ENCODE data around the gene TBCEL.

The TBCEL gene

DNA sequence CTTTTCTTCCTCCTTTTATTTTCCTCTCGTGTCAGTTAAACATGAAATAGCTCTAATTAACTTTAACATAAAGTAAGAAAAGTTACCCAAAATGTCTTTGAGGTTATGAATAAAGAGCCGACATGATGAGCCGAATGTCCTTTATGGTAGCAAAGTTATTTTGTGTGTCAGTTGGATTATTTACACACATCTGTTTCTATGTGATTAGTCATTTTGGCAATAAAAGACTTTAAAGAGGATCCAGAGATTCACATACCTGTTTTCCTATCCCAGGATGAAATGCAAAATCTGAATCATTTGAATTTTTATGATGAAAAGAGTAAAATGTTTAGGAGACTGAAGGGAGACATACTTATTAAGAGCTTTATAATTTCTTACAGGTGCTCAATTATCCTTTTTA lies 43.1 kb downstream of the TBCEL start:
- no peak for DNase-seq

DNA sequence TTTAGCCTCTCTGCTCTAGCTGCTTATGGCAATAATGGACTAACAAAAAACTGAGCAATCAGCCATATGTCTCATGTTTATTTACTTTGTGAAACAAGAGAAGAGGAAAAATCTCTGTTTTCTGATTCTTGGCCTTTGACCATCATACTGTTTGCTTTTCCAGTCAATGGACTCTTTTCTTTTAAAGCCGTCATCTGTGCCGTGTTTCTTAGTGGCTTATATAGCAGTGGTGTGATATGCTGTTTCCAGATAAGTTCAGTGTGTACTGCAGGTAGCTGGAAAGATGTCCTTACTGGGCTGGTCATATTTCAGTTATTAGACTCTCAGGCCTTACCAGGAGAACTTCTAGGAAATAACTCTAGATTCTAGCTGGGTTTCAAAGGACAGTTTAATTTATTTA lies 43.6 kb downstream of the TBCEL start:
- peak; percentile 94 for DNase-seq

GRCh38 chr11:121067962-121068647 lies 44.2 kb downstream of the TBCEL start:
- DNase-seq = no peak

DNA sequence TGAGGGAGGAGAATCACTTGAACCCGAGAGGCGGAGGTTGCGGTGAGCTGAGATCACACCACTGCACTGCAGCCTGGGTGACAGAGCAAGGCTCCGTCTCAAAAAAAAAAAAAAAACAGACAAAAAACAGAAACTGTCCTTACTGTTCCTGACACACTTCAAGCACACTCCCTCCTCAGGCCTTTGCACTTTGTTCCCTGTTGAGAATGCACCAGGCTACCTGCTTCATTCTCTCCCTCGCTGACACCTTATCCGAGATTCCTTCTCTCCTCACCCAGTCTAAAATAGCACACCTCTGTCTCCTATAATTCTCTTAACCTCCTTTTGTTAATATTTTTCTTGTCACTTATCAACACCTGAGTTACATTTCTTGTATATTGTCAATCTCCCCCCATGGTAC lies 44.9 kb downstream of the TBCEL start:
- DNase-seq = no peak

DNA sequence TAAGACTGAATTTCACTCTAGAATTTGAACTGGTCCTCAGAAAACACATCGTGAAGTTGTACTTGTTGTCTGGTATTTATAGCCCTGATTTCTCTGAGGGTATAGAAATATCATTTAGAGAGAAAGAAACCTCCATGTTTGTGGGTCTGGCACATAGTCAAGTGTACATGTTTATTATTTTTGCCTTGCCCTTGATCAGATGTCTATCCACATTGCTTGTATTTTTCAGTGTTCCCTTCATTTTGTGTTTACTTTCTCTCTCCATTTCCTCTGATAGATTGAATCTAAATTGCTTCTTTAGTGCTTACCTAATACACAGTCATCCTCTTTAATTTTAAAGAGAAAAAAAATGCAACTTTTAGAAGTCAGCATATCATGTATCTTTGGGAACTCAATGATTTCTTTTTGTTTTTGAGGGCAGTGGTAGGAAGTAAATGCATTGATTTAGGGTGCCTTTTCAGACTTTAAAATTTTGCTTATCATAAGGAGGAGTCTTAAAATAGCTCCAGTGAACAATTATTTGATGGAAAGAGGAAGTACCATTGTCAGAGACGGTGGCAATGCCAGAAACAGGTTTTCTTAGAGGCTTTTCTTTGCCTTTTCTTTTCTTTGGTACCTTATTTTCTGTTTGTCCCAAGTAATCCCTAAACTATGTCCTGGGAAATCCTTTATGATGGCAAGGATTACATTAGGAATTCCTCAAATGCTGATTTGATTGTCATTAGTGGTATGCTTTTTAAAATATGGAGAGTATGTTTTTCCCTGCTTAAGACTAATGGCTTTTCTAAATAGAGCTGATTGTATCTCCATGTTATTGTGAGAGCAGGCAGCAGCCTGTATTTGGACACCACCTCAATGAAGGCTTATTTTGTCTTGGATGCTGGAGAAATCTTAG lies 47.3 kb downstream of the TBCEL start:
- no peak for DNase-seq

GRCh38 chr11:121071846-121072450 lies 48.0 kb downstream of the TBCEL start:
- no peak for DNase-seq

DNA sequence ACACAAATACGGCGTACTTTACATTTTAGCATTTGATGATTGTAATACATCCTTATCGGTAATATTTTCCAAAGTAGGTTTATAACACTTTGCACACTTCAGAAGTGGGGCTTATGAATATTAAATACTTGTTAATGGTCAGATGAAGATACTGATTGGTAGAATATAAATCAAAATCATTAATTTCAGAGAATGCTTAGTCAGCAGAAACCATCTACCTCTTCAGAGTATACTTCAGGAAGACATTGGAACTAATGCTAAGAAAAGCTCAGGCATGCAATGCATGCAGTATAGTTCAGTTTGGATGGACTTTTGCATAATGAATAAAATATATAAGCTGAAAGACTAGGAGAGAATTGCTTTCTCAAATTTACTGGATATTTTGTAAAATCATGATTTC lies 57.4 kb downstream of the TBCEL start:
- no peak for DNase-seq

DNA sequence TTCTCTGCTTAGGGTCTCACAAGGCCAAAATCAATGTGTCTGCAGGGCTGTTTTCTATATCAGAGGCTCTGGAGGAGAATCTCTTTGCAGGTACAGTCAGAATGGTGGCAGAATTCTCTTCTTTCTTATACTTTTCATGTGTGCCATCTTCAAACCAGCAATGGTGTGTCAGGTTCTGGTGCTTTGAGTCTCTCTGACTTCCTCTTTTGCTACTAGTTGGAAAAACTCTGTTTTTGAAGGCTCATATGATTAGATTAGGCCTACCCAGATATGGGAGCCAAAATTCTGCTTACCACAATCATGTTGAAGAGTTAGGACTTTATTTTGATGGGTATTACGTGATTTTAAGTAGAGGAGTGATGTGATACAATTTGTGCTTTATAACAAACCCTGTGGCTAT lies 58.3 kb downstream of the TBCEL start:
- DNase-seq = no peak

DNA sequence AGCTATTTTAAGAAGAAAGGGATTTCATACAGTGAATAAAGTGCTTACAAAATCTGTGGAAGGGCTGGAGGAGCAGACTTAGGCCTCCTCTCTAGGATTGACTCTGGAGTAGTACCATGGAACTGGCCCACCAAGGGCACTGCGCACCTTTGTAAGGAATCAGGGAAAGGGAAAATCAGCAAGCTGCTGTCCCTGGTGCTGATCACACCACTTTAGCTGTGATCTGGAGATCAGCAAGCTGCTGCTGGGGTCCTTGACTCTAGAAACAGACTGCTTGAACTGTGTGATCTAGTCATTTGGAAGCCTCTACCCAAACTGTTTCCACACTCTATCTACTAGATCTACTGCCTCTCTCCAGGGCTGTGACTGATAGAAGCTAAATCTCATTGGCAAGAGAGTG lies 58.8 kb downstream of the TBCEL start:
- no peak for DNase-seq

DNA sequence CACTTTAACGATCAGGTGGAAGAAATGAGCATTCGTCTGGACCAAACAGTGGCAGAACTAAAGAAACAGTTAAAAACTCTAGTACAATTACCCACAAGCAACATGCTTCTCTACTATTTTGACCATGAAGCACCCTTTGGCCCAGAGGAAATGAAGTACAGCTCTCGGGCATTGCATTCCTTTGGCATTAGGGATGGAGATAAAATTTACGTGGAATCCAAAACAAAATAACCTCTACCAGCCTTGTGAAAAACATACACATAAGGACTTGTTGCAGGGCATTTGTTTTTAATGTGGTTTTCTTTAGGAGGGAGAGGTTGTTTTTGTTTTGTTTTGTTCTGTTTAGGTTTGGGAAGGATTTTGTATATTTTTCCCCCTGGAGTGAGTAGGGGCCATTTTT lies 63.0 kb downstream of the TBCEL start:
- DNase-seq = no peak

GRCh38 chr11:121089566-121089965 lies 65.7 kb downstream of the TBCEL start:
- no peak for DNase-seq

DNA sequence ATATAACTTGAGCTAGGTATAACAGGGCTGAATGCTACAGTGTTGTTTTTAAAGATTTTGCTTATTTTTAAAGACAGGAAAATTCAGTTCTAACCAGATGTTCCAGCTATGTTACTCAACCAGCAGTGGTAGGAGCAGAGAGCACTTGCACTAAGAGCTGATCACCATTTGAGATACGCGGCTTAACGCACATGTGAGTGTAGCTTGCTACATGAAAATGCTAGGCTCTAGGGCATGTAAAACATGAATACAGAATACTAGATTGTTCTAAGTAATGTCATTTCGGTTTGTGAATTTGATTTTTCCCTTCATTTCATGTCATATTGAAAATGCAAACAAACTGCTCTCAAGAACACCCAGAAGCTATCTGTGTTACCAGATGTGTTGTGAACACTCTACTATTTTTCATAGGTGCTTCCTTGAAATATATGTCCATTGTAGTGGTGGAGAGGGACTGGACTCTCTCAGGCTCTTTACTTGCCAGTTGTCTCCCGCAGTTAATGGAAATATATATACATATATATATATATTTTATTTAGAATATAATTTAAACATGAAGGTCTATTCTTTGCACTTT lies 66.3 kb downstream of the TBCEL start:
- DNase-seq = no peak

DNA sequence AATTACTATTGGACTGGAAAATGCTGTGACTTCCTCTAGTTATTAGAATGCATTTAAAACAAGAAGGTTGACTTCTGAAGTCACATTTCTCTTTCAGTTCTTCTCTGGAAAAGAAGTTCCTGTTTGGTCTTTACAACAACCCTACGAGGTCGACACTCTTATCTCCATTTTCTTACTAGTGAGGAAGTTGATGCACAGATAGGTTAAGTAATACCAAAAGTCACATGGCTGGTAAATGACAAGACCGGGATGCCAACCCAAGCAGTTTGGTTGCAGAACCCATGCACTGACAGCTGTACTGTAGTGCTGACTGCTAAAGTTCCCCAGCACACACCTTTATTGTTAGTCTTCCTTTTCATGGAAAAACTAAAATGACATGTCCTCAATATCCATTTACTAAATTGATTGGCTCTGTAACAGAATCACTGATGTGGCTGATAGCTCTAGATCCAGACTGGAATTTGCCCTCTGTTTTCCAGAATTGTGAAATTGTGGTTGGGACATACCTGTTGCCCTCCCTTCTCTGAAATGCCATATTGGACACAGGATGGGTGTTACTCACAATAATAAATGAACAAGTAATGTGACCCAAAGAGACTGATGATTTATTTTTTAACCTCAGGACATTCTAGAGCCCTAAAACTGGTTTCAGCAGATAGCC lies 67.7 kb downstream of the TBCEL start:
- no peak for DNase-seq

DNA sequence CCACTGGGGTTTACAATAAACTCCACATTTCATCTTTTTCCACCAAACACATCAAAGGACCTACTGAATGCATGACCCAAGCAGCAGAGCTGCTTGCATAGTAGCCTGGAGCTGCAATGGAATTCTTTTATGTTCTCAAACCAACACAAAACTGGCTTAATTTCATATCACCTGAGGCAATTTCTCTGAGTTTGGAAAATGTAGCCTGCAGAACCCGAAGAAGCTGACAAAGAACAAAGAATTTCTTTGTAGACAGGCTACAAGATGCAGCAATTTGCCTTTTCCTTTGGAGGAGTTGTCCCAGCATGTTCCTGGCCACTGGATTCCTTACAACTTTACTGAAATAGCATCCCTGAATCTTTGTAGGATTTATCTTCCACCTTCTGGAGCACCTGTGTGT lies 71.7 kb downstream of the TBCEL start:
- no peak for DNase-seq

DNA sequence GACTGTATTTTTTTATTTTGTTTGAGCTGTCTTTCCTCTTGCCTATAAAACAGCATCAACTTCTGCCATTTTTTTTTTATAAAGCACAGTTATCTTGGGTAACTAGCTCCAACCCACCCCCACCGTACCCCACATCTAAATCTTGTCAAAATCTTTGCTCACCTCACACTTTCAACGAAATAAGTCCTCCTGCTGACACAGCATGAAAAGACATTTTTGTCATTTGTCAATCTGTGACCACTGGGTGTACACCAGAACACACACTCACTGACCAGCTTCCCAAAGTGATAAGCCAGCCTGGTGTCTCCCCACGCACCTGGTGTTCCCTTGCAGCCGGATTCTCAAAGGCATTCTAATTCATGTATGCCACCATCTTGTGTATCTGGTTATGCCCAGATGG lies 75.5 kb downstream of the TBCEL start:
- no peak for DNase-seq

DNA sequence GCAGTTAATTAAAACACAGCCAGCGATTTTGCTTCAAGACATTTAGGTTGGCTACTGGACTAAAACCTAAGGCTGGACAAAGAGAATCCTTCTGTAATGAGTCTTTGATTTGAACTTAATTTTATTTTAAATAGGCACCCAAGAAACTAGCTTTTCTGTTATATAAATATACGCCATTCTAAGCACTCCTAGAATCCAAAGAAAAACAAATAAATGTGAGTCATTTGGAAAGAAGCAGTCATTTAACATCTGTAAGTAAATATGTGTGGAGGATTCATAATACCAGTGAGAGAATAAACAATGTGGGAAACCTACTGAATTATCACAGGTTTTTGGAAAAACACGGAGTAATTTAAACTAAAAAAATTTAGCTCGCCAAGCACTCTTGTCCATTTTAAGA lies 76.0 kb downstream of the TBCEL start:
- no peak for DNase-seq

DNA sequence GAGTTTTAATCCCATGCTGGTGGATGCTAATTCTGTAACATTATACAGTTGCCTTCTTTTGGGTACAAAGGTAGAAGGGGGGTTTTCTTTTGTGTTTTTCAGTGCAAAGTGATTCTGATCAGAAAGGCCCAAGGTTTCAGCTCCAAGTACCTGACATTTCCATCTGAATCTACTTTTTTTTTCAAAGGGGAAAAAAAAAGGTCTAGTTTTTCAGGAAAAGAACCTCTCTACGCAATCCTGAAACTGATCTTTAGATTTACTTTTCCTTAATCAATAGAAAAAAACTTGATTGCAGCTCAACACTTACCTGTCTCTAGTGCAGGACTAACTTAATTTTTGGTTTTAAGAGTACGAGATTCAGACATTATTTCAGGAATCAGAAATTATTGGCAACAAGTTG lies 77.0 kb downstream of the TBCEL start, which contains the start of gene TECTA:
Gene TECTA, plus strand, starts transcription at position 301 of the 400 bp plus-strand sequence. CDS start 1,423 bp downstream, outside the sequence.
- no peak for DNase-seq

DNA sequence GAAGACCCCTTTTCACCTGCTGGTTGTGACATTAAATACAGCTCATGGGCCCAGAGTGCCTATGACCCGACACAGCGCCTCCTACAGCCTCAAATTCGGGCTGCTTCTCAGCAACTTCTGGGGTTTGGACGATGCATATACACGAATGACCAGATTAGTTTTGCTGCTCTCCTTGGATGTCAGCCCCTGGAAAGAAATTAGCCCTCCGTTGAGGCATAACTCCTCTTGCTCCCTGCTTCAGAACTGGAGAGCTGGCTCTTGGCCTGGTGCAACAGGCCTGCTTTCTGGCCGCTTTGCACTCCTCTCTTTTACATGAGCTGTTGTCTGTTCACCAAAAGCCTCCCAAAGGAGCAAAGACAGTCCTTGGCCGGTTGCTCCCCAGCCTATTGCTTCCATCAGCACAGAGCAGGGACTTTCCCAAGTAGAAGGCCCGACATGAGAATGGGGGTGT lies 80.4 kb downstream of the TBCEL start:
- DNase-seq = no peak

DNA sequence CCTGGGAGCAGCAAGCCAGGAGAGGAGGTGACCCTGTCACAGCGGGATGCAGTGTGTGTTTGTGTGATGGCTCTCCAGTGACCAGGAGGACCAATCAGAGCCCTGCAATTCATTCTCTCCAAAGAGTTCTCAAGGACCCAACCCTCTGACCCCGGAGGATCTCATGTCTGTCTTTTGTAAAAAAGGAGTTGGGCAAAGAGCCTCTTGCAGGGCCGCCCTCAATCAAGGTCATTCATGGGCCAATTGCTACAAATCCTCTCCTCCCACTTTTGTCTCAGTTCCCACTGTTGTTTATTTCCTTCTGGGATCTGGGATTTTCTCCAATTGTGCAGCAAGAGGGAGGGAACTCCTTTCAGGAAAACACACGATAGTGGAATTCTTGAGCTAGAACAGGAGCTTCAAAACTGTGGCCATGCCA lies 81.2 kb downstream of the TBCEL start:
- no peak for DNase-seq

- DNase-seq = no peak
These were observed 81.7 kb downstream of the TBCEL start for GRCh38 chr11:121105481-121106195.

DNA sequence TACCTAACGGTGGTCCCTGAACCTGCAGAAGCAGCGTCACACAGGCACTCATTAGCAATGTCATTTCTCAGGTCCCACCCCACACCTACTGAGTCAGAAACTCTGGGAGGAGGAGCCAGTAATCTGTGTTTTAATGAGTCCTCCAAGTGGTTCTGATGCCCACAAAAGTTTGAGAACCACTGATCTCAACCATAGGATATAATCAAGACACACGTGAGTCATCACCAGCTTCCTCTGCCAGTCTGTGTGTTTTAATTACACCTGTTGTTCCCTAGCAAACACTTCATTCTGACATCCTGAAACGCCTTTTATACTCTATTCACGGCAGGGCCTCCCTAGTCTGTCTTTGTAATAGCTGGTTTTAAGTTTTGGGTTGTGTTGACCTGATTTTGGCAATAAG lies 82.9 kb downstream of the TBCEL start:
- DNase-seq = no peak

GRCh38 chr11:121108413-121108812 lies 84.5 kb downstream of the TBCEL start:
- no peak for DNase-seq

All from NCI-H1105 (cell line).